HG03103 (cell line): ENCODE data around the gene THEM5.

Experiments used
- ATAC-seq: cut with Tn5 transposase; IDR thresholded peaks from one replicate; pipeline ENCODE4 v1.9.1; 2021; ENCODE audit warnings: low read depth; ENCODE audit not compliant: unreplicated experiment

The THEM5 gene

GRCh38 chr1:151823175-151823574, 30.3 kb downstream of the THEM5 start:
- no peak for ATAC-seq

- no peak for ATAC-seq
These were observed 31.1 kb downstream of the THEM5 start for GRCh38 chr1:151822404-151822803.

GRCh38 chr1:151820940-151821339, 32.6 kb downstream of the THEM5 start:
- no peak for ATAC-seq

- no peak for ATAC-seq
These were observed 33.4 kb downstream of the THEM5 start for GRCh38 chr1:151819976-151820623.

- no peak for ATAC-seq
These were observed 34.2 kb downstream of the THEM5 start for GRCh38 chr1:151819227-151819835.

GRCh38 chr1:151817353-151817730, 36.2 kb downstream of the THEM5 start:
- no peak for ATAC-seq

- no peak for ATAC-seq
These were observed 36.8 kb downstream of the THEM5 start for GRCh38 chr1:151816548-151817352.

GRCh38 chr1:151815716-151816327, 37.7 kb downstream of the THEM5 start:
- no peak for ATAC-seq

GRCh38 chr1:151814971-151815545, 38.5 kb downstream of the THEM5 start:
- no peak for ATAC-seq

- no peak for ATAC-seq
These were observed 39.1 kb downstream of the THEM5 start for GRCh38 chr1:151814426-151814825.

GRCh38 chr1:151813271-151813977, 40.1 kb downstream of the THEM5 start:
- no peak for ATAC-seq

- ATAC-seq = no peak
These were observed 42.3 kb downstream of the THEM5 start for GRCh38 chr1:151811181-151811580.

GRCh38 chr1:151809985-151810556, 43.4 kb downstream of the THEM5 start:
- no peak for ATAC-seq

- no peak for ATAC-seq
These were observed 44.1 kb downstream of the THEM5 start for GRCh38 chr1:151809290-151809984.

- no peak for ATAC-seq
These were observed 45.7 kb downstream of the THEM5 start for GRCh38 chr1:151807766-151808165.

- ATAC-seq = no peak
These were observed 46.4 kb downstream of the THEM5 start for GRCh38 chr1:151807131-151807530.

- ATAC-seq = no peak
These were observed 47.3 kb downstream of the THEM5 start for GRCh38 chr1:151806170-151806569.

GRCh38 chr1:151805066-151805820, 48.3 kb downstream of the THEM5 start, which contains the start of gene LINGO4:
Gene LINGO4 (minus strand): TSS chr1:151805419. CDS start chr1:151802704, 2,715 bp downstream.
- no peak for ATAC-seq

- ATAC-seq = no peak
These were observed 49.6 kb downstream of the THEM5 start for GRCh38 chr1:151803915-151804314.
